CD4-positive, alpha-beta memory T cell (primary cell): ENCODE data around the gene ERV3-1. TPM values are rescaled to one million over a fixed set of nuclear protein-coding genes. Genes with fewer than 3 reads are reported as not detected.

Experiments
- CTCF ChIA-PET: fragments of 350-600 bp; sonication (Branson Sonifier 250); formaldehyde crosslinking; loops from one replicate; lab custom pipeline; 2021; ENCODE audit warnings: inconsistent platforms; ENCODE audit not compliant: partially characterized antibody; lab: Charles Lee
- POLR2A ChIA-PET: fragments of 350-600 bp; sonication (Branson Sonifier 250); formaldehyde crosslinking; loops from one replicate; lab custom pipeline; 2021; ENCODE audit not compliant: partially characterized antibody; lab: Charles Lee
- DNase-seq, 5 donors: peaks; one replicate each; pipeline versions ENCODE4 v3.0.0 to v3.0.0-alpha.2; 2020 to 2022; ENCODE audit warnings: mixed read lengths in 1 of 5
- H3K27ac ChIP-seq: one replicate; pipeline ENCODE4 v1.7.0; 2013; ENCODE audit warnings: low read depth, low read length
- H3K27me3 ChIP-seq: 2 replicates; pipeline ENCODE4 v1.7.0; 2013; ENCODE audit warnings: mild to moderate bottlenecking, low read length, moderate library complexity; ENCODE audit not compliant: insufficient read depth
- H3K36me3 ChIP-seq: 2 replicates; pipeline ENCODE4 v1.7.0; 2013; ENCODE audit warnings: mild to moderate bottlenecking, low read length, moderate library complexity; ENCODE audit not compliant: insufficient read depth
- H3K4me1 ChIP-seq: 2 replicates; pipeline ENCODE4 v1.7.0; 2013; ENCODE audit warnings: mild to moderate bottlenecking, low read length, moderate library complexity; ENCODE audit not compliant: insufficient read depth
- H3K4me3 ChIP-seq, 2 donors: one replicate each; pipeline ENCODE4 v1.7.0; 2013; ENCODE audit warnings: low read length in 2 of 2, mild to moderate bottlenecking in 1 of 2
- H3K9me3 ChIP-seq, 2 donors: one replicate each; pipeline ENCODE4 v1.7.0; 2013; ENCODE audit warnings: low read length in 2 of 2, control low read depth in 1 of 2; ENCODE audit not compliant: control insufficient read depth in 1 of 2
- H3K27ac Mint-ChIP-seq, 7 donors: one replicate each; pipeline ENCODE4 v1.8.0; 2020 to 2021; ENCODE audit warnings: mixed read lengths in 7 of 7, mild to moderate bottlenecking in 6 of 7, inconsistent platforms in 3 of 7, moderate library complexity in 3 of 7
- H3K27me3 Mint-ChIP-seq, 2 donors: one replicate each; pipeline ENCODE4 v1.8.0; 2020 to 2021; ENCODE audit warnings: mixed read lengths in 2 of 2
- H3K36me3 Mint-ChIP-seq, 2 donors: one replicate each; pipeline ENCODE4 v1.8.0; 2020 to 2021; ENCODE audit warnings: mixed read lengths in 2 of 2, inconsistent platforms in 1 of 2, mild to moderate bottlenecking in 1 of 2
- H3K4me1 Mint-ChIP-seq, 4 donors: one replicate each; pipeline ENCODE4 v1.8.0; 2020 to 2021; ENCODE audit warnings: mixed read lengths in 4 of 4, mild to moderate bottlenecking in 1 of 4
- H3K4me3 Mint-ChIP-seq, 8 donors: one replicate each; pipeline ENCODE4 v1.8.0; 2020 to 2021; ENCODE audit warnings: mixed read lengths in 8 of 8, mild to moderate bottlenecking in 7 of 8, moderate library complexity in 6 of 8, inconsistent platforms in 3 of 8
- H3K9me3 Mint-ChIP-seq, 8 donors: one replicate each; pipeline ENCODE4 v1.8.0; 2020 to 2021; ENCODE audit warnings: mixed read lengths in 8 of 8, mild to moderate bottlenecking in 5 of 8, inconsistent platforms in 3 of 8, moderate library complexity in 1 of 8
- intact Hi-C: fragments of 100-400 bp; cut with micrococcal nuclease; formaldehyde crosslinking; loops from one replicate; pipeline ENCODE4 v1.15.1; 2023
- polyA plus RNA-seq, 2 donors: library from polyadenylated mRNA; unstranded; fragments of 300-500 nt; fragmentation: Illumina TruSeq; gene quantifications; one replicate each; pipeline ENCODE4 v1.2.3, GENCODE V29; 2021
- total RNA-seq, 2 experiments: library from RNA; stranded (reverse); gene quantifications; one replicate each; pipeline ENCODE4 v1.2.3, GENCODE V29; 2021

The ERV3-1 gene
- total and polyA plus RNA-seq, 4 experiments from 2014 or later, result 5.3 to 19.9 (median 14.1) TPM

DNA sequence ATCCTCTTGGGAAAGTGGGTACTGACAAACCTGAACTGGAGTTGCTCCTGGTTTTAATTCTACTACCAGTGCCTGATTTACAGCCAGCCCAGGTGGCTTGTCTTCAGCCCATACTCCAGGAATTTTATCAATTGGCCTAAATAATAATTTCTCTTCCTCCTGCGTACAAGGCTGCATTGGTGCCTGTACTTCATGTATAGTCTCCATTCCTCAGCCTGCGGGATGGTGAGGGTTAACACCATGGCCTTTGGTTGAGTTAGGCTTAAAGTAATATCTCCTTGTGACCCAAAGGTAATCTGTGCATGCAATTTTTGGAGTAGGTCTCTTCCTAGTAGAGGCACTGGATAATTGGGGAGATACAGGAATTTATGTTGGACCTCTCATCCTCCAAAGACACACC, 10.2 kb downstream of the ERV3-1 start:
- peaks cover under 1% of the 10 kb centered on the region for H3K36me3 ChIP-seq
- DNase-seq, result no peak
- H3K4me3 Mint-ChIP-seq, result no peak overlapping the region
- CTCF ChIA-PET, result no interaction called here
- H3K27me3 Mint-ChIP-seq, result no peaks in the 10 kb centered on the region
- H3K9me3 ChIP-seq, result peaks cover 0 to 59% of the 10 kb centered on the region in 2 donors
- H3K4me3 ChIP-seq, result no peak overlapping the region
- no peak overlapping the region for H3K27ac Mint-ChIP-seq
- POLR2A ChIA-PET, result no interaction called here
- no peak overlapping the region for H3K27ac ChIP-seq
- H3K9me3 Mint-ChIP-seq, result peaks cover 6 to 88% (median 74%) of the 10 kb centered on the region in 8 donors
- peaks cover 63 to 75% of the 10 kb centered on the region in 2 donors for H3K36me3 Mint-ChIP-seq
- intact Hi-C loops, result no loop called here
- peaks cover 5% of the 10 kb centered on the region for H3K4me1 ChIP-seq
- peaks cover 1 to 12% (median 8%) of the 10 kb centered on the region in 4 donors for H3K4me1 Mint-ChIP-seq
- no peaks in the 10 kb centered on the region for H3K27me3 ChIP-seq

DNA sequence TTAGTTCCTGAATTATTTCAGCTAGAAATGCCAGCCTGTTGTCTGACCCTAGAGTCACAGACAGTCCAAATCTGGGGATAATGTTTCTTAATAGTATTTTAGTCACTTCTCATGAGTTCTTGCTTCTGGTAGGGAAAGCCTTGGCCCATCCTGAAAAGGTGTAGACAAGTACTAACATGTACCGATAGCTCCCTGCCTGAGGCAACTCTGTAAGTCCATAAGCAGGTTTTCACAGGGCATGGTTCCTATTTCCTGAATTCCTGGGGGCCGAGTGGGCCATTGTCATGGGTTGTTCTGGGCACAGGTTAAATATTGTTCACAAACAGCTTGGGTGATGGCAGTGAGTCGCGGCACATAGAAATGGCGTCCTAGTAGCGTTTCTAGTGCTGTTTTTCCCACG, 12.6 kb downstream of the ERV3-1 start:
- peaks cover 4 to 96% (median 75%) of the 10 kb centered on the region in 8 donors for H3K9me3 Mint-ChIP-seq
- CTCF ChIA-PET, result no interaction called here
- peak overlapping the region in 1 of 7 donors; percentile 37 for H3K27ac Mint-ChIP-seq
- Histone ChIP-seq H3K27me3 (no peaks in the 10 kb centered on the region), H3K4me1 (no peaks in the 10 kb centered on the region), H3K9me3 (peaks cover 0 to 73% of the 10 kb centered on the region in 2 donors), H3K36me3 (no peaks in the 10 kb centered on the region), H3K4me3 (no peak overlapping the region), H3K27ac (no peak overlapping the region)
- no peaks in the 10 kb centered on the region for H3K27me3 Mint-ChIP-seq
- peaks cover 60 to 68% of the 10 kb centered on the region in 2 donors for H3K36me3 Mint-ChIP-seq
- intact Hi-C loops, result no loop called here
- no peak for DNase-seq
- H3K4me1 Mint-ChIP-seq, result peaks cover 0 to 6% (median 3%) of the 10 kb centered on the region in 4 donors
- POLR2A ChIA-PET, result no interaction called here
- no peak overlapping the region for H3K4me3 Mint-ChIP-seq

DNA sequence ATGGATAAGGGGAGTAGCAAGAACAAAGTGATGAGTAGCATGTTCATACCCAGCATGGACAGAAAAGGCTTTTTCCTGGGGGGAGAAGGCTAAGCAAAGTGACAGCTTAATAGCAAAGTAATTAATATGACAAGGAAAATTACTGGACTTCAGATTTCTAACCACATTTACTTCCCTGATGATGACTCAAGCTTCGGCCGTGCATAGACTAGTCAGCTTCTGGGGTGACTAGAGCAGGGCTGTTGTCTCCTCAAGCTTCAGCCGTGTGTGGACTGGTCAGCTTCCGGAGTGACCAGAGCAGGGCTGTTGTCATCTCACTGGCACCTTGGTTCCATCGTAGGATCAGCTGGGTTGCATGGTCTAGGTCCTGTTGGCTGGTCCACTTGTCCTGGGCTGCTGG, 13.5 kb downstream of the ERV3-1 start:
- Histone ChIP-seq H3K4me1 (no peaks in the 10 kb centered on the region), H3K27me3 (no peaks in the 10 kb centered on the region), H3K9me3 (peaks cover 0 to 68% of the 10 kb centered on the region in 2 donors), H3K27ac (no peak overlapping the region), H3K36me3 (no peaks in the 10 kb centered on the region), H3K4me3 (no peak overlapping the region)
- ChIA-PET CTCF (no interaction called here), POLR2A (interaction anchor here (0.7 kb wide), 1 partner anchor 14 kb away, joined by 3 read pairs; the partner anchor contains the start of gene ERV3-1)
- intact Hi-C loops, result no loop called here
- no peaks in the 10 kb centered on the region for H3K4me1 Mint-ChIP-seq
- H3K36me3 Mint-ChIP-seq, result peaks cover 60 to 68% of the 10 kb centered on the region in 2 donors
- H3K4me3 Mint-ChIP-seq, result no peak overlapping the region
- H3K9me3 Mint-ChIP-seq, result peaks cover 8 to 96% (median 76%) of the 10 kb centered on the region in 8 donors
- H3K27ac Mint-ChIP-seq, result no peak overlapping the region
- DNase-seq, result no peak
- no peaks in the 10 kb centered on the region for H3K27me3 Mint-ChIP-seq

DNA sequence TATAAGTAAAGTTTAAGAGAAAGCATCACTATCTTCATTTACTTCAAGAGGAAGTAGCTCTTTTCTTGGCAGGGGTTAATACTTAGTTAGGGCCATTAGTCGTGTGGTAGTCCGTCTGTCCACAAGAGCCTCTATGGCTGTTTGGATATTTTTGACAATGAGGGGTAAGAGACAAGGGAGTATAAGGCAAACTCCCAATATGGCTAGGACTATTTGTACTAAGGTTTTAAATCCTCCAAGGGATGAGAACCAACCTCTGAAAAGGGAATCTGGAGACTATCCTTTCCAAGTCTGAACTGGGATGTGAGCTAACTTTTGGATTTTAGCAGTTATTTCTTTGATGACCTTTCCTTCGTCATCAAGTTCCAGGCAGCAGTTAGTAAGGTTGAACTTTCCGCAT, 15.6 kb downstream of the ERV3-1 start, which contains the start of gene ZNF117:
TSS of gene ZNF117 (minus strand) at position 101 of the 400 bp plus-strand sequence.
- ChIA-PET POLR2A (no interaction called here), CTCF (no interaction called here)
- intact Hi-C loops, result no loop called here
- no peak within 1 kb of the TSS for H3K4me3 Mint-ChIP-seq
- Histone ChIP-seq H3K27ac (no peak within 1 kb of the TSS), H3K9me3 (peaks cover 0 to 52% of the 10 kb centered on the region in 2 donors), H3K4me3 (no peak within 1 kb of the TSS), H3K4me1 (no peaks in the 10 kb centered on the region), H3K36me3 (no peaks in the 10 kb centered on the region), H3K27me3 (no peaks in the 10 kb centered on the region)
- H3K27ac Mint-ChIP-seq, result peak within 1 kb of the TSS in 1 of 7 donors; percentile 4
- no peaks in the 10 kb centered on the region for H3K4me1 Mint-ChIP-seq
- no peaks in the 10 kb centered on the region for H3K27me3 Mint-ChIP-seq
- peaks cover 67 to 71% of the 10 kb centered on the region in 2 donors for H3K36me3 Mint-ChIP-seq
- peaks cover 8 to 98% (median 81%) of the 10 kb centered on the region in 8 donors for H3K9me3 Mint-ChIP-seq
- DNase-seq, result no peak

DNA sequence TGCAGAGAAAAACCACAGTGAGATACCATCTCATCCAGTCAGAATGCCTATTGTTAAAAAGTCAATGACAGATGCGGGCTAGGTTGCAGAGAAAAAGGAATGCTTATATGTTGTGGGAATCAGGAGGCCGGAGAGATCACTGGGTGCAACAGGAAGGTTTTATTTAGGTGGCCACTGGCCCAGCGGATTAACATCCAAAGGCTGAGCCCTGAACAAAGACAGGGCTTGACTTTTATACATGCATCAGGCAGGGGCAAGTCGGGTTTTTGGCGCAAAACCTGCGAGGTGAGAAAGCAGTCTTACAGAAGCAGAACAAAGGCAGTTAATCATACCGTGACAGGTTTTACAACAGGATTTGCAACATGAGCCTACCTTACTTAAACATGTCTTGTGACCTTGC, 16.3 kb downstream of the ERV3-1 start:
- Histone ChIP-seq H3K9me3 (peaks cover 0 to 46% of the 10 kb centered on the region in 2 donors), H3K4me3 (no peak overlapping the region), H3K4me1 (no peaks in the 10 kb centered on the region), H3K36me3 (no peaks in the 10 kb centered on the region), H3K27me3 (no peaks in the 10 kb centered on the region), H3K27ac (no peak overlapping the region)
- no peak overlapping the region for H3K4me3 Mint-ChIP-seq
- peak overlapping the region in 1 of 7 donors; percentile 4 for H3K27ac Mint-ChIP-seq
- H3K27me3 Mint-ChIP-seq, result no peaks in the 10 kb centered on the region
- ChIA-PET CTCF (no interaction called here), POLR2A (no interaction called here)
- no peak for DNase-seq
- H3K36me3 Mint-ChIP-seq, result peaks cover 70 to 72% of the 10 kb centered on the region in 2 donors
- intact Hi-C loops, result no loop called here
- H3K9me3 Mint-ChIP-seq, result peaks cover 8 to 97% (median 84%) of the 10 kb centered on the region in 8 donors
- no peaks in the 10 kb centered on the region for H3K4me1 Mint-ChIP-seq

DNA sequence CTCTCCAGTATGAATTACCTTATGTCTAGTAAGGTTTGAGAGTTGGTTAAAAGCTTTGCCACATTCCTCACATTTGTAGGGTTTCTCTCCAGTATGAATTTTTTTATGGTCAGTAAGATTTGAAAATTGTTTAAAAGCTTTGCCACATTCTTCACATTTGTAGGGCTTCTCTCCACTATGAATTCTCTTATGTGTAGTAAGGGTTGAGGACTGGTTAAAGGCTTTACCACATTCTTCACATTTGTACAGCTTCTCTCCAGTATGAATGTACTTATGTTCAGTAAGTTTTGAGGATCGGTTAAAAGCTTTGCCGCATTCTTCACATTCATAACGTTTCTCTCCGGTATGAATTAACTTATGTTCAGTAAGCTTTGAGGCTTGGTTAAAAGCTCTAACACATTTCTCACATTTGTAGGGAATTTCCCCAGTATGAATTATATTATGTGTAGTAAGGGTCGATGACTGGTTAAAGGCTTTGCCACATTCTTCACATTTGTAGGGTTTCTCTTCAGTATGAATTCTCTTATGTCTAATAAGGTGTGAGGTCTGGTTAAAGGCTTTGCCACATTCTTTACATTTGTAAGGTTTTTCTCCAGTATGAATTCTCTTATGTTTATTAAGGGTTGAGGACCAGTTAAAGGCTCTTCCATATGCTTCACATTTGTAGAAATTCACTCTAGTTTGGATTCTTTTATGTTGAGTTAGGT, 27.8 kb downstream of the ERV3-1 start:
- Mint-ChIP-seq H3K27me3 (no peaks in the 10 kb centered on the region), H3K27ac (no peak overlapping the region), H3K4me3 (no peak overlapping the region), H3K36me3 (peaks cover 57 to 62% of the 10 kb centered on the region in 2 donors), H3K9me3 (peaks cover 0 to 94% (median 78%) of the 10 kb centered on the region in 8 donors), H3K4me1 (no peaks in the 10 kb centered on the region)
- CTCF ChIA-PET, result interaction anchor here (0.6 kb wide), 1 partner anchor 28 kb away, joined by 3 read pairs; no protein-coding TSS in a partner anchor
- intact Hi-C loops, result no loop called here
- no peak overlapping the region for H3K4me3 ChIP-seq
- H3K9me3 ChIP-seq, result peaks cover 3 to 36% of the 10 kb centered on the region in 2 donors
- no peaks in the 10 kb centered on the region for H3K27me3 ChIP-seq
- H3K36me3 ChIP-seq, result peaks cover 6% of the 10 kb centered on the region
- no peak overlapping the region for H3K27ac ChIP-seq
- POLR2A ChIA-PET, result no interaction called here
- no peaks in the 10 kb centered on the region for H3K4me1 ChIP-seq
- no peak for DNase-seq

DNA sequence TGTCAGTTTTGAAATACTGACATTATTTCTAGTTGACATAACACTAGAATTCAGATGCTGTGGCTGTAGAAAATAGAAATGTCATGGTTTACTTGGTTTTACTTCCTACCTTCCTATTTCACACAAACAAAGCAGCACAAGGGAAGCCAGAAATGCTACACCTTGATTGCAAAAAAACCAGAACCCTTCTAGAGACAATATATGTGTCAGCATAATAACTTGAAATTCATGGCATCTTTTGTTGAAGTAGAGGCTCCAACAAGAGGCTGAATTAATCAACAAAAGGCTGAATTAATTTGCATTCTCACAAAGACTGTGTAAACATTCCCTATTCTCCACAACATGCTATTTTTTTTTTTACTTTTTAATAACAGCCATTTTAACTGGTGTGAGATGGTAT, 40.9 kb downstream of the ERV3-1 start:
- Mint-ChIP-seq H3K27me3 (no peaks in the 10 kb centered on the region), H3K36me3 (peaks cover 0 to 2% of the 10 kb centered on the region in 2 donors), H3K4me3 (no peak overlapping the region), H3K4me1 (no peaks in the 10 kb centered on the region), H3K27ac (no peak overlapping the region), H3K9me3 (peaks cover 4 to 54% (median 34%) of the 10 kb centered on the region in 8 donors)
- intact Hi-C loops, result no loop called here
- Histone ChIP-seq H3K27me3 (no peaks in the 10 kb centered on the region), H3K4me3 (no peak overlapping the region), H3K9me3 (no peaks in the 10 kb centered on the region), H3K4me1 (no peaks in the 10 kb centered on the region), H3K36me3 (no peaks in the 10 kb centered on the region), H3K27ac (no peak overlapping the region)
- ChIA-PET POLR2A (no interaction called here), CTCF (no interaction called here)
- no peak for DNase-seq
